ENCODE measurements around the gene SMAD4.
"Not testable (repeated sequence)": the region's sequence is repeated elsewhere in the genome, so short reads cannot be mapped to it uniquely, and the experiment has no call there.

The SMAD4 gene

DNA sequence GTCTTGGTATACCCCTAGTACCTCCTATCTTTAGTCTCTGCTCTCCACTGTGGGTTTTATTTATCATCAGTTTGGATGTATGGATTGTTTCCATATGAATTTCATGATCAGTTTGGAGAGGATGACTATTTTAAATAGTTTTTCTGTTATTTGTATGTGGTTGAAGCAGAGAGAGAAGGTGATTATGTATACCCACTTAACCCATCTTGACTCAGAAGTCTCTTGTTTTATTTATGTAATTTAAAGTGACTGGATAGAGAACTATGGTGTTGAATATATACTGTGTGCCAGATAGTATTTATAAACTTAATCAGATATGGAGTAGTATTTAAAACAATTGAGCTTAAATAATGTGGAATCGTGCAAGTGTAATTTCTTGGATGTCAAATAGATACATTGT lies 39.9 kb downstream of the SMAD4 start:
- DNase-seq (ENCODE audit: low read depth in 2 of 2): no peak

DNA sequence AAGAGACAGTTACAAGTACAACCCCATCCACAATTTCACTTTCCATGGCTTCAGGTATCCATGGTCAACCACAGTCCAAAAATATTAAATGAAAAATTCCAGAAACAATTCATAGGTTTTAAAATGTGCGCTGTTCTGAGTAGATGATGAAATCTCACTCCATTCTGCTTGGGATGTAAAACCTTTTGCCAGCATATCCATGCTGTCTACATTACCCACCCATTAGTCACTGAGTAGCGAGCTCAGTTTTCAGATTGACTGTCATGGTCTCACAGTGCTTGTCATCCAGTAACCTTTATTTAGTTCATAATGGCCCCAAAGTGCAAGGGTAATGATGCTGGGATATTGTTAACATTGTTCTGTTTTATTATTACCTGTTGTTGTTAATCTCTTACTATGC lies 40.5 kb downstream of the SMAD4 start:
- no peak for DNase-seq (ENCODE audit: low read depth in 2 of 2)

- DNase-seq (ENCODE audit: low read depth in 2 of 2): no peak
Measured at GRCh38 chr18:51072586-51073313, 42.7 kb downstream of the SMAD4 start.

GRCh38 chr18:51074605-51075004 lies 44.6 kb downstream of the SMAD4 start:
- DNase-seq (ENCODE audit: low read depth in 2 of 2): no peak

- no peak for DNase-seq (ENCODE audit: low read depth in 2 of 2)
Measured at GRCh38 chr18:51076503-51076902, 46.5 kb downstream of the SMAD4 start.

GRCh38 chr18:51077217-51077616 lies 47.2 kb downstream of the SMAD4 start:
- DNase-seq (ENCODE audit: low read depth in 2 of 2): no peak

GRCh38 chr18:51078026-51078425 lies 48.0 kb downstream of the SMAD4 start:
- no peak for DNase-seq (ENCODE audit: low read depth in 2 of 2)

GRCh38 chr18:51082571-51083267 lies 52.7 kb downstream of the SMAD4 start:
- no peak for DNase-seq (ENCODE audit: low read depth in 2 of 2)

DNA sequence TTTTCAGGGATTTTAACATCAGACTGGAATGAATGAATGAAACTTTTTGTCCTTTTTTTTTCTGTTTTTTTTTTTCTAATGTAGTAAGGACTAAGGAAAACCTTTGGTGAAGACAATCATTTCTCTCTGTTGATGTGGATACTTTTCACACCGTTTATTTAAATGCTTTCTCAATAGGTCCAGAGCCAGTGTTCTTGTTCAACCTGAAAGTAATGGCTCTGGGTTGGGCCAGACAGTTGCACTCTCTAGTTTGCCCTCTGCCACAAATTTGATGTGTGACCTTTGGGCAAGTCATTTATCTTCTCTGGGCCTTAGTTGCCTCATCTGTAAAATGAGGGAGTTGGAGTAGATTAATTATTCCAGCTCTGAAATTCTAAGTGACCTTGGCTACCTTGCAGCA lies 53.4 kb downstream of the SMAD4 start:
- no peak for DNase-seq (ENCODE audit: low read depth in 2 of 2)

DNA sequence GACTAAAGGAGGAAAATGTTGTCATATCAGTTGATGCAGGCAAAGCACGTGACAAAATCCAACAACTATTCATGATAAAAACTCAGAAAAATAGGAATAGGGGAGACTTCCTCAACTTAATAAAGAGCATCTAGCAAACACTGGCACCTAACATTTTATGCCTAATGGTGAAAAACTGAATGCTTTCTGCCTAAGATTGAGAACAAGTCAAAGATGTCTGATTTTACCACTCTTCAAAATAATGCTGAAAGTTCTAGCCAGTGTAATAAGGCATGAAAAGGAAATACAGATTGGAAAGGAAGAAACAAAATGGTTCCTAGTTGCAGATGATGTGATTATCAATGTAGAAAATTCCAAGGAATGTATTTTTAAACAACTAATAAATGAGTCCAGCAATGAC lies 58.4 kb downstream of the SMAD4 start:
- no peak for DNase-seq (ENCODE audit: low read depth in 2 of 2)

DNA sequence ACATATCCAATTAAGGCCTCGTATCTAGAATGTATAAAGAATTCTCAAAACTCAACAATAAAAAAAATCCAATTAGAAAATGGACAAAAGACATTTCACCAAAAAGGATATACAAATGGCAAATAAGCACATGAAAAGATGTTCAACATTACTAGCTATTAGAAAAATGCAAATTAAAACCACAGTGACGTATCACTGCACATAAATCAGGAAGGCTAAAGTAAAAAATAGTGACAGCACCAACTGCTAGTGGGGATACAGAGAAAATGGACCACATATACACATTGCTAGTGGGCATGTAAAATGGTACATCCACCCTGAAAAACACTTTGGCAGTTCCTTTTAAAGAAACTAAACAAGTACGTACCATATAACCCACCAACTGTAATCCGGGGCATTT lies 59.7 kb downstream of the SMAD4 start:
- DNase-seq (ENCODE audit: low read depth in 2 of 2): no peak

GRCh38 chr18:51091270-51091669 lies 61.3 kb downstream of the SMAD4 start:
- DNase-seq (ENCODE audit: low read depth in 2 of 2): no peak

DNA sequence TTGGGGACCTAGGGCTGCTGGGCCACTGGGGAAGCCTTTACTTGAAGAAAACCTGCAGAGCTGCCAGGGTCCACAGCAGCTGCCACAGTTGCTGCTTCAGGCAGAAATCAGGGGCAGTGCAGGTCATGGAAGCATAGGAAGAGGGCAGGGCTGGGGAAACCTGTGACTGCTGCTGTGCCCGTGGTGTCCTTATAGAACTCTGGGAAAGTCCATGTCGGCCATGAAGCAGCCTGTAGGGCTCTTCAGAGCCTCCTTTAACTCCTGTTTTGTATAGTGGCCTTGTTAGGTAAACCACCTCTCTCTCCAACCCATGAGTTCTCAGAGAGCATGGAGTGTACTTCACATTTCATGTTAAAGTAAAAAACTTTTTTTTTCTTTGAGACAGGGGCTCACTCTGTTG lies 62.1 kb downstream of the SMAD4 start:
- DNase-seq (ENCODE audit: low read depth in 2 of 2): no peak

DNA sequence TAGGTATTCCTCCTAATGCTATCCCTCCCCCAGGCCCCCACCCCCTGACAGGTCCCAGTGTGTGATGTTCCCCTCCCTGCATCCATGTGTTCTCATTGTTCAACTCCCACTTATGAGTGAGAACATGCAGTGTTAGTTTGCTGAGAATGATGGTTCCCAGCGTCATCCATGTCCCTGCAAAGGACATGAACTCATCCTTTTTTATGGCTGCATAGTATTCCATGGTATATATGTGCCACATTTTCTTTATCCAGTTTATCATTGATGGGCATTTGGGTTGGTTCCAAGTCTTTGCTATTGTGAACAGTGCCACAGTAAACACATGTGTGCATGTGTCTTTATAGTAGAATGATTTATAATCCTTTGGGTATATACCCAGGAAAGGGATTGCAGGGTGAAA lies 63.0 kb downstream of the SMAD4 start:
- DNase-seq (ENCODE audit: low read depth in 2 of 2): not testable (repeated sequence)

GRCh38 chr18:51097021-51097822 lies 67.2 kb downstream of the SMAD4 start:
- DNase-seq (ENCODE audit: low read depth in 2 of 2): no peak

DNA sequence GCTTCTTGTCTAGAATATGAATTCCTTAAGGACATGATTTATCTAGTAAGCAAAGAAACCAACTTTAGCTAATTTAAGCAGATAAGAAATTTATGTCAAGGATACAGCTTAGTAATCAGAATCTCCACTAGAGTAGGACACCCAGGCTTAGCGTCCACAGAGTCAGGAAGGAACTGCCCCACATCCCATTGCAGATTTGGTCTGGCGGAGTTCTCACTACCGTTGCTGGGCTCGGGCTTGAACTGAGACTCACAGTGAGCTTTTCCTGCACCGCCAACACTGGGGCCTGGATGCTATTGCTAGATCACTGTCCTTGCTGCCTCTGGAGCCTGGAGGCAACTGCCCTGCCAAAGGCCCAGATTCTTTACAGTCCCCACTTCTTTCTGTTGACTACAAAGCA lies 68.1 kb downstream of the SMAD4 start:
- no peak for DNase-seq (ENCODE audit: low read depth in 2 of 2)

DNA sequence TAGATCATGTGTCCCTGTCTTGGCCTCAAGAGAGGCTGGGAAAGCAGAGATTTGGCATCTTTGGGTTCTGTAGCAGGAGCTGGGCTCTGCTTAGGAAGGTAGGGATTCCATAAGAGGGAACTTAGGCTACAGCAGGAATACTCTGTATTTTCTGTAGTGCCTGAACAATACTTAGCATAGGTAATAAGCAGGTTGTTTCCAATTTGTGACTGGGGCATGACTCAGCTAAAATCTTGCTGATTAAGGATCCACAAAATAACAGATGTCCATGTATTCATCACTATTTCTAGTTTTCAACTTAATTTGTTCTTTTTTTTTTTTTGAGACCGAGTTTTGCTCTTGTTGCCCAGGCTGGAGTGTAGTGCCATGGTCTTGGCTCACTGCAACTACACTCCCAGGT lies 68.5 kb downstream of the SMAD4 start:
- DNase-seq (ENCODE audit: low read depth in 2 of 2): no peak

DNA sequence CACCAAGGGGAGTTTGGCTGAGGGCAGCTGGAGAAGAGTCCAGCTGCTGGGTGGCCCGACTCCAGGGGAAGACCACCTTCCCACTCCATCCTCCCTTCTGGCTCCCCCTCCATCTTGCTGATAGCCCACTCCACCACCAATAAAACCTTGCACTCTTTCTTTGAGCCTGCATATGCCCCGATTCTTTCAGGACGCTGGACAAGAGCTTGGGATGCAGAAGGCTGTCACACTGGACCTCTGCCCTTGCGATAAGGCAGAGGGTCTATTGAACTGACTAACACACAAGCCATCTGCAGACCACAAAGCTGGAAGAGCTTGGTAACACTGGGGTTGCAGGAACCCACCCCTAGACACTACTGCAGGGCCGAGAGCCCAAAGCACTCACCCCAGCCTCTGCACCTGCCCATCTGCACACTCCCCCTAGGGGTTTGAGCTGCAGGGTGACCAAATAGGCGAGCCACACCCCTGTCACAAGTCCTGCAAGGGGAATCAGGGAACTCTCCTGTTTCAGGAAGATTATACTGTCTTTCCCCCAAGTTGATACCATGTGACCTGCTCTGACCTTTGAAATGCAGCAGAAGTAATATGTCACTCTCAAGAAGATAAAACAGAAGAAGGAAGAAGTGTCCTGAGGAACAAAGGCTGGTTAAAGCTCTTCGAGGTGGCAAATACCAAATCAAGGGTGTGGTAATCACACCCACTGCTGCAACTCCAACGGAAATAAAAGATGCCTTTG lies 70.5 kb downstream of the SMAD4 start:
- DNase-seq (ENCODE audit: low read depth in 2 of 2): no peak

DNA sequence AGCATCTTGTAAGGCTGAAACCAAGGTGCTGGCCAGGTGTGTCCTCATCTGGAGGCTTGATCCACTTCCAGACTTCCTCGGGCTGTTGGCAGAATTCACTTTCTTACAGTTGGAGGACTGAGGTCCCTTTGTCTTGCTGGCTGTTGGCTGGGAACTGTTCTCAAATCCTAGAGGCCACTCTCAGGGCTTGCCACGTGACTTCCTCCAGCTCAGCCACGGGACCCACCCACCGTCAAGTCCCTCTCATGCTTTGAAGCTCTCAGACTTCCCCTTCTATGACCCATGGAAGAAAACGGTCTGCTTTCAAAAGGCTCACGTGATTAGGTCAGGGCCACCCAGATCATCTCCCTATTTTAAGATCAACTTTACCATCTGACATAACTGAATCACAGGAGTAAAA lies 77.1 kb downstream of the SMAD4 start:
- DNase-seq (ENCODE audit: low read depth in 2 of 2): no peak

GRCh38 chr18:51107598-51108305 lies 77.7 kb downstream of the SMAD4 start:
- no peak for DNase-seq (ENCODE audit: low read depth in 2 of 2)

DNA sequence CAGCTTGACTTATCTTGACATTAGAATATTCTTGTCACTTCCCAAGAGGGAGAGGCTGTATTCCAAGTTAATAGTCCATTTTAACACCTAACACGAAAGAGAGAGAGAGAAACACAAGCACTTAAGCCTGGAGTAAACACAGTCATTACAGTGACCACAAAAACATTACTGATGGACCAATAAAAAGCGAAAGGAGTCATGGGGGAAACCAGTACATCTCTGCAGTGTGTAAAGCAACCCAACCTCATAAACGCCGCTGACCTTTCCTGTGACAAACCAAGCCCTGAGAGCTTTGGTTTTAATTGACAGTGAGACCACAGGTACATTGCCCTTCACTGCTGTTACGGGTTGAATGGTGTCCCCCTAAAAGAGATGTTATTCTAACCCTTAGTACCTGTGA lies 78.3 kb downstream of the SMAD4 start:
- no peak for DNase-seq (ENCODE audit: low read depth in 2 of 2)
